AG10803 (cell line): ENCODE data around the gene NKD1.

Experiments
- DNase-seq: peaks from one replicate; pipeline ENCODE4 v3.0.0; 2010; ENCODE audit warnings: low read depth
- H3K4me3 ChIP-seq: 2 replicates; pipeline ENCODE4 v1.5.1; 2011; ENCODE audit warnings: mild to moderate bottlenecking, low read length, control low read depth
- TF ChIP-seq, protein P1 (sequence below): conservative IDR thresholded peaks from 2 replicates; pipeline ENCODE4 v1.5.1; 2011; ENCODE audit warnings: mild to moderate bottlenecking, low read length, control low read depth, inconsistent platforms

Gene NKD1

DNA sequence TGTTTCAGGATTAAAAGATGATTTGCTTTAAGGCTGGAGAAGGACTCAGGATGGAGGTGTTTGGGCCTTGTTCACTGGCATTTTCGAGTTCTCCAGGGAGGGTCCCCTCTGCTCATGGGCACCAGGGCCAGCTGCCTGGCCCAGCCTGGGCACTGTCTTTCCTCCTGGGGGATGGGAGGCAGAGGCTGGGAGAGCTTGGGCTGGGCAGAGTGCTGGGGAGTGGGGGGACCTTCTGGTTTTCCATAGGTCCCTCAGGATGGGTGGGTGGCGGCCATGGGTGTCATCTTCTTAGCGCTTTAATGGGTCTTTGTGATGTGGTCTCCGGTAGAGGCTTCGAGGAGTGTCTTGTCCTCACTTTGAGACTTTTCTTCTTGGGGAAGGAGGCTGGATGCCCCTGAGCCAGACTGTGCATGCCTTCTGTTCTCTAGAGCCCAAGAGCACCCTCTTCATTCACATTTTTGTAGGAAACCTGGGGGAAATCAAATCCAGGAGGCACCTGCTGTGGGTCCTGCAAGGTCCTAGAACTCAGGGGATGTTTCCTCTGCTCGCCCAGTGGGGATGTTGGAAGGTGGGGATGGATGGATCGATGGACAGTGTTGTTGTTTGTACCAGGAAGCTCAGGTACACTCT is 5.7 kb downstream of the NKD1 start:
- no peak overlapping the region for H3K4me3 ChIP-seq
- DNase-seq, result no peak
- TF ChIP-seq, protein P1, sequence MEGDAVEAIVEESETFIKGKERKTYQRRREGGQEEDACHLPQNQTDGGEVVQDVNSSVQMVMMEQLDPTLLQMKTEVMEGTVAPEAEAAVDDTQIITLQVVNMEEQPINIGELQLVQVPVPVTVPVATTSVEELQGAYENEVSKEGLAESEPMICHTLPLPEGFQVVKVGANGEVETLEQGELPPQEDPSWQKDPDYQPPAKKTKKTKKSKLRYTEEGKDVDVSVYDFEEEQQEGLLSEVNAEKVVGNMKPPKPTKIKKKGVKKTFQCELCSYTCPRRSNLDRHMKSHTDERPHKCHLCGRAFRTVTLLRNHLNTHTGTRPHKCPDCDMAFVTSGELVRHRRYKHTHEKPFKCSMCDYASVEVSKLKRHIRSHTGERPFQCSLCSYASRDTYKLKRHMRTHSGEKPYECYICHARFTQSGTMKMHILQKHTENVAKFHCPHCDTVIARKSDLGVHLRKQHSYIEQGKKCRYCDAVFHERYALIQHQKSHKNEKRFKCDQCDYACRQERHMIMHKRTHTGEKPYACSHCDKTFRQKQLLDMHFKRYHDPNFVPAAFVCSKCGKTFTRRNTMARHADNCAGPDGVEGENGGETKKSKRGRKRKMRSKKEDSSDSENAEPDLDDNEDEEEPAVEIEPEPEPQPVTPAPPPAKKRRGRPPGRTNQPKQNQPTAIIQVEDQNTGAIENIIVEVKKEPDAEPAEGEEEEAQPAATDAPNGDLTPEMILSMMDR, result no peak

DNA sequence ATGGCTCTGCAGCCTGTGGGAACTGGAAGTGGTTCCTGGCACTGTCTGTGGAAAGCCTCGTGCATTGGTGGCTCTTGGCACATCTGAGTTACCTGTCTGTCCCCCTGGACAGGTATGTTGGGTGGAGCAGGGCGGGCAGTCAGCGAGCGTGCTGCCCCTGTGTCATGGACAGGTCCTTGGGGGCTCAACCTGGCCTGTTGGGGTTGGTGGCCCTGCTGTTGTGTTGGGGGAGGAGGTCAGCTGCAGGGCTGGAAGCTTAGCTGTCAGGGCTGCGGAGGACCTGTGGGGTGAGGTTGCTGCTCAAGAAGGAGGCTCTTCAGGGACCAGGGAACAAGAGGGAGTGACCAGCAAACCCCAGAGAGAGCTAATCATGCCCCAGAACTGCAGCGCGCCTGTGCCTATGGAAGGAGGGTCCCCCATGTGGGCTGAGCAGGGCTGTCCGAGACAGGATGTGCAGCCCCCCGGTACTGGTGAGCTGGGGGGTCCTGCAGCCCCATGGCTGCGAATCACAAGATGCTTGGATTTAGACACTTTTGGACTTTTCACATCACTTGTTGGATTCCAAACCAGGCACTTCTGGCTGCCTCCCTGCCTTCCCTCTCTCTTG is 7.2 kb downstream of the NKD1 start:
- H3K4me3 ChIP-seq, result no peak overlapping the region
- no peak for DNase-seq
- TF ChIP-seq, protein P1, result no peak

DNA sequence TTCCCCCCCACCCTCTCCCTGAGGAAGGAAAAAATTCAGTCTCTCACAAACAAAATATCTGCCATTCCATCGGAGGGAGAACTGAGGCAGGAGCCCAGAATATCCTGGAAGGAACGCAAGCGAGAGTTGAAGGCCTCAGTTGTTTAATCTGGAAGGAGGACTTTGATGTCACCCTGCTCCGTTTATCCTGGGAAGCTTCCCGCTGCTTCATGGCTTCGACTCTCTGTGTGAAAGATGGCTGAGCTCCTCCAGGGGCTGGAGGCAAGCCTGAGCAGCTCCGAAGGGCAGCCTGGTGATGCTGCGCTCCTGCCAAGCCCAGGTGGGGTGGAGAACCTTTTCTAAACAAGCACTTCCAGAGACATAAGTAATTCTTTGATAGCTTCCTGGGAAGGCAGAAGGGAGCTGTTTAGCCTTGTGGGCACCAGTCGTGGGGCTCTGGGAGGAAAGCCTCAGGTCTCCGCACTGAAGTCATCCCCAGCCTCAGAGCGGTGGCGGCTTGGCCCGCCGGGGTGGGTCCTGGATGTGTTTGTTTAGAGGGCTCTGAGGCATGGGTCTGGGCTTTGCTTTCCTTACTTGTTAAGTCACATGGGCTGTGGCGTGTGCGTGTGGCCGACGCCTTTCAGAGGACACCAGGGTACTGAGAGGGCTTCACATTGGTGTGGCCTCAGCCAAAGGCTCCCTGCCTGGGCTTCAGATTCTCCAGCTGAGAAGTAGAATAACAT is 7.9 kb downstream of the NKD1 start:
- TF ChIP-seq, protein P1, result no peak
- H3K4me3 ChIP-seq, result no peak overlapping the region
- DNase-seq, result no peak

DNA sequence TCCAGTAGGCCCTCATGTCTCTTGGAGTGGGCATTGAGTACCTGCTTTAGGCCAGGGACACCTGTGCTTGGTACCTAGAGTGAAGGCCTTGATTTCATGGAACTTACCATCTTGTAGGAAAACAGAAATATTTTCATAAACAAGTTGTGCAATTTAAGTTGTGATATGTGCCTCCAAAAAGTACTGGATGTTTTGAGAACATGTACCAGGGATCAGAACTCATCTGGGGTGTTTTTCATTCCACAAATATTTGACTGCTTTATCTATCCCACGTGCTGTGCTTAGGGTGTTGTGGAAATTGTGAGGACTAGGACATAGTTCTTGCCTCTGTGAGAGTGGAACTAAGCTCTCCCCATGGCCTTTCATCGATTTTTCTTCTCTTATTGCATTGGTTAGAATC is 8.8 kb downstream of the NKD1 start:
- no peak overlapping the region for H3K4me3 ChIP-seq
- no peak for DNase-seq
- TF ChIP-seq, protein P1, result no peak

DNA sequence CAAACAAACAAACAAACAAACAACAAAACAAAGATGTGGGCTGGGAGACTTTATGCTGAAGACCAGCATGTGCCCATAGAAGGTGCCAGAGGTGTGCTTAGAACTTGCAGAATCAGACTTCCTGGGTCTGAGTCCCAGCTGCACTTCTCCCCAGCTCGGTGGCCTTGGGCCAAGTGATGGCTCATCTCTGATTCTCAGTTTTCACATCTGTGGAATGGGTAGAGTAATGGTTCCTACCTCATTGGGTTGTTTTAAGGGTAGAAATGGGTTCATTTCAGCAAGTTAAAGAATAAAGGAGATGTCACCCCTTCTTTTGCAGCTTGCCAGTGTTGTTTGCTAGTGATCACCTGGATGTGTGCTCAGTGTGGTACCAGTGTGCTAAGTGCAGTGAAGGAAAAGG is 10.7 kb downstream of the NKD1 start:
- DNase-seq, result no peak
- H3K4me3 ChIP-seq, result no peak overlapping the region
- TF ChIP-seq, protein P1, result no peak

DNA sequence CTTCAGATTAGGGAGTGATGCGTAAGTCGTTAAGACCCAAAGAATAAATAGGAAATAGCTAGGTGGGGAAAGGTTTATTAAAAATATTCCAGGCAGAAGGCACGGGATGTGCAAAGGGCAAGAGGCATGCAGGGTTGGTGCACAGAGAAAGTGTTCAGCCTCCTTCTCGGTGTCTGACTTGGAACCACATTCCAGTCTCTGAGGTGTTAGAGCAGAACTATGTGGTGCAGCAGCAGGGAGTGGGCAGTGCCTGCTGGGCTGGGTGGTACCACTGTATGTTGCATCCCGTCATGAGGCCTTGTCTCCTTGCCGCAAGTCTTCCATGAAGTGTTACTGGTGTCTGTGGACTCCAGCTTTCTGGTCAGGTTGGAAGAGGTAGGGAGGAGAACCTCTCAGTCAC is 11.1 kb downstream of the NKD1 start:
- no peak for DNase-seq
- H3K4me3 ChIP-seq, result no peak overlapping the region
- TF ChIP-seq, protein P1, result no peak
